Measurements from ENCODE around the gene FREY1. TPM values are rescaled to one million over a fixed set of nuclear protein-coding genes. Genes with fewer than 3 reads are reported as not detected.

Gene FREY1
- total and polyA plus RNA-seq, 2 donors (not counting 3 experiments of a cell fraction or from before 2014, with no cell fraction given), result 0.84 to 1.1 TPM

- H3K4me2 ChIP-seq (ENCODE audit: insufficient read depth, low read length), result no peak overlapping the region
- no peak for DNase-seq (ENCODE audit: low read depth, low spot score)
- no peaks in the 10 kb centered on the region for H3K9me3 ChIP-seq (replicated peaks; ENCODE audit: control insufficient read depth, insufficient read depth, low read length)
- no peak overlapping the region for H3K4me3 ChIP-seq (replicated peaks in 1 of 3; ENCODE audit: insufficient read depth in 1 of 3, low read depth in 1 of 3, low read length in 3 of 3)
- H3K4me1 ChIP-seq (ENCODE audit: control insufficient read depth, extremely low read depth, insufficient read depth, low read length), result peaks cover 10% of the 10 kb centered on the region
- H3K27me3 ChIP-seq (ENCODE audit: control insufficient read depth in 2 of 2, insufficient read depth in 2 of 2, low read length in 2 of 2), result no peaks in the 10 kb centered on the region
- dilution Hi-C loops (cut with MboI; ENCODE audit: extremely low pct_ligation_motif_present, low sequenced_read_pairs) (no loop called here), intact Hi-C loops (cut with micrococcal nuclease) (no loop called here)
- no peak overlapping the region for H2AFZ ChIP-seq (ENCODE audit: low read depth, low read length)
- H3K9me1 ChIP-seq (replicated peaks; ENCODE audit: control insufficient read depth, extremely low read depth, insufficient read depth, low read length), result no peaks in the 10 kb centered on the region
- BruUV-seq (replicated peaks), result no TSS peak
- peaks cover 10% of the 10 kb centered on the region for H3K79me2 ChIP-seq (ENCODE audit: control insufficient read depth, insufficient read depth, low read length)
- CTCF ChIA-PET, result no interaction called here
- H3K9ac ChIP-seq (replicated peaks; ENCODE audit: extremely low read depth, insufficient read depth, low read length), result no peak overlapping the region
- peaks cover 0 to 35% of the 10 kb centered on the region in 2 experiments for H3K36me3 ChIP-seq (ENCODE audit: control insufficient read depth in 2 of 2, extremely low read depth in 1 of 2, insufficient read depth in 2 of 2, low read length in 2 of 2)
- no peaks in the 10 kb centered on the region for H4K20me1 ChIP-seq (replicated peaks; ENCODE audit: control insufficient read depth, extremely low read depth, insufficient read depth, low read length)
- no peak for TF ChIP-seq EZH2 (IDR thresholded peaks at IDR 0.05; ENCODE audit: borderline replicate concordance, low read depth, low read length, severe bottlenecking)
- TF ChIP-seq CTCF (IDR thresholded peaks at IDR 0.05; ENCODE audit: extremely low read depth in 1 of 2, insufficient read depth in 1 of 2, low read depth in 1 of 2, low read length in 2 of 2), result no peak
- no peak for TF ChIP-seq POLR2A (IDR thresholded peaks at IDR 0.05; ENCODE audit: low read depth, low read length)
- TF ChIP-seq MAX (IDR thresholded peaks at IDR 0.05; ENCODE audit: insufficient read depth, insufficient read length), result no peak
- TF ChIP-seq MYC (IDR thresholded peaks at IDR 0.05; ENCODE audit: low read depth, low read length), result no peak
- TF ChIP-seq GATA2 (IDR thresholded peaks at IDR 0.05; ENCODE audit: insufficient read depth, insufficient read length, low read depth, low read length), result no peak
- no peak overlapping the region for H3K27ac ChIP-seq (ENCODE audit: insufficient read depth, low read depth, low read length)
- FAIRE-seq, result no peak
- POLR2A ChIA-PET, result no interaction called here
Observed at GRCh38 chr11:45915446-45915845, 8.4 kb upstream of the FREY1 start.
